Naive thymus-derived CD4-positive, alpha-beta T cell (primary cell): ENCODE measurements around the gene GKN2. TPM values are rescaled to one million over a fixed set of nuclear protein-coding genes. Genes with fewer than 3 reads are reported as not detected.

Experiments used
- ATAC-seq: fragments of 150-1000 bp; cut with Tn5 transposase; 2 replicates; pipeline ENCODE4 v1.10.0; 2021; ENCODE audit warnings: mild to moderate bottlenecking, moderate library complexity
- CTCF ChIA-PET: fragments of 350-600 bp; sonication (Branson Sonifier 250); formaldehyde crosslinking; loops from one replicate; lab custom pipeline; 2021; ENCODE audit warnings: antibody characterized with exemption; lab: Charles Lee
- POLR2A ChIA-PET: fragments of 350-600 bp; sonication (Branson Sonifier 250); formaldehyde crosslinking; loops from one replicate; lab custom pipeline; 2021; ENCODE audit warnings: antibody characterized with exemption, inconsistent platforms; lab: Charles Lee
- DNase-seq, 9 donors: peaks; one replicate each; pipeline versions ENCODE4 v3.0.0 to v3.0.0-alpha.2; 2020 to 2022; ENCODE audit warnings: mixed read lengths in 1 of 9
- H3K27ac ChIP-seq: one replicate; pipeline ENCODE4 v1.7.0; 2013; ENCODE audit warnings: mild to moderate bottlenecking, low read depth, low read length, moderate library complexity
- H3K27me3 ChIP-seq, 2 donors: one replicate each; pipeline ENCODE4 v1.7.0; 2013; ENCODE audit warnings: low read length in 2 of 2, mild to moderate bottlenecking in 2 of 2, moderate library complexity in 2 of 2; ENCODE audit not compliant: control insufficient read depth in 2 of 2, insufficient read depth in 2 of 2
- H3K36me3 ChIP-seq, 3 experiments: 1 replicate in 2 of 3; 2 replicates in 1 of 3; pipeline ENCODE4 v1.7.0; 2013; ENCODE audit warnings: low read length in 3 of 3, mild to moderate bottlenecking in 3 of 3, moderate library complexity in 1 of 3; ENCODE audit not compliant: insufficient read depth in 3 of 3, control insufficient read depth in 2 of 3
- H3K4me1 ChIP-seq, 2 donors: one replicate each; pipeline ENCODE4 v1.7.0; 2013; ENCODE audit warnings: low read length in 2 of 2, mild to moderate bottlenecking in 2 of 2, moderate library complexity in 1 of 2; ENCODE audit not compliant: control insufficient read depth in 2 of 2, insufficient read depth in 2 of 2
- H3K4me3 ChIP-seq: 2 replicates; pipeline ENCODE4 v1.7.0; 2013; ENCODE audit warnings: mild to moderate bottlenecking, low read length
- H3K9me3 ChIP-seq, 3 experiments: 1 replicate in 2 of 3; 2 replicates in 1 of 3; pipeline ENCODE4 v1.7.0; 2013; ENCODE audit warnings: low read length in 3 of 3; ENCODE audit not compliant: control insufficient read depth in 2 of 3
- H3K27ac Mint-ChIP-seq, 9 donors: one replicate each; pipeline ENCODE4 v1.8.0; 2020 to 2022; ENCODE audit warnings: mixed read lengths in 9 of 9, mild to moderate bottlenecking in 8 of 9, moderate library complexity in 5 of 9, inconsistent platforms in 2 of 9
- H3K27me3 Mint-ChIP-seq, 5 donors: one replicate each; pipeline ENCODE4 v1.8.0; 2021 to 2022; ENCODE audit warnings: mixed read lengths in 5 of 5, mild to moderate bottlenecking in 1 of 5
- H3K36me3 Mint-ChIP-seq, 5 donors: one replicate each; pipeline ENCODE4 v1.8.0; 2020 to 2022; ENCODE audit warnings: mixed read lengths in 5 of 5, mild to moderate bottlenecking in 3 of 5, inconsistent platforms in 1 of 5
- H3K4me1 Mint-ChIP-seq, 7 donors: one replicate each; pipeline ENCODE4 v1.8.0; 2020 to 2022; ENCODE audit warnings: mixed read lengths in 7 of 7, mild to moderate bottlenecking in 3 of 7, inconsistent platforms in 1 of 7
- H3K4me3 Mint-ChIP-seq, 10 donors: one replicate each; pipeline ENCODE4 v1.8.0; 2020 to 2022; ENCODE audit warnings: mild to moderate bottlenecking in 10 of 10, mixed read lengths in 10 of 10, moderate library complexity in 6 of 10, inconsistent platforms in 2 of 10
- H3K9me3 Mint-ChIP-seq, 11 donors: one replicate each; pipeline ENCODE4 v1.8.0; 2020 to 2022; ENCODE audit warnings: mixed read lengths in 11 of 11, mild to moderate bottlenecking in 4 of 11, inconsistent platforms in 1 of 11, moderate library complexity in 1 of 11
- intact Hi-C, 2 donors: fragments of 100-400 bp; cut with micrococcal nuclease; formaldehyde crosslinking; loops; one replicate each; pipeline ENCODE4 v1.15.1; 2023
- polyA plus RNA-seq, 2 donors: library from polyadenylated mRNA; unstranded; fragments of 300-500 nt; fragmentation: Illumina TruSeq; gene quantifications; one replicate each; pipeline ENCODE4 v1.2.3, GENCODE V29; 2021
- total RNA-seq, 6 experiments: library from RNA in 5 of 6; stranded (reverse) in 5 of 6; gene quantifications; 1 replicate in 5 of 6; 2 replicates in 1 of 6; pipeline ENCODE4 v1.2.3 and lab custom pipeline; 2021 to 2026

GKN2 gene
- total and polyA plus RNA-seq, 7 experiments from 2014 or later = not detected

- peaks cover 20 to 35% (median 25%) of the 10 kb centered on the region in 7 donors for H3K4me1 Mint-ChIP-seq
- intact Hi-C loops = no loop called here
- H3K27me3 Mint-ChIP-seq = no peaks in the 10 kb centered on the region
- DNase-seq = no peak
- POLR2A ChIA-PET = interaction anchor here (0.7 to 0.9 kb wide), 2 partner anchors 160 to 326 kb away, joined by 3 read pairs; no protein-coding TSS in a partner anchor
- CTCF ChIA-PET = interaction anchor here (0.7 to 2.0 kb wide), 4 partner anchors 24 to 424 kb away, joined by 3 to 4 read pairs (median 3); no protein-coding TSS in a partner anchor
- H3K27me3 ChIP-seq = no peaks in the 10 kb centered on the region
- no peak for ATAC-seq
- no peaks in the 10 kb centered on the region for H3K36me3 ChIP-seq
- H3K9me3 Mint-ChIP-seq = no peaks in the 10 kb centered on the region
- no peak overlapping the region for H3K27ac ChIP-seq
- H3K9me3 ChIP-seq = no peaks in the 10 kb centered on the region
- no peak overlapping the region for H3K4me3 Mint-ChIP-seq
- peaks cover 0 to 3% (median 0%) of the 10 kb centered on the region in 5 donors for H3K36me3 Mint-ChIP-seq
- H3K4me1 ChIP-seq = peaks cover 28 to 62% of the 10 kb centered on the region in 2 donors
- no peak overlapping the region for H3K27ac Mint-ChIP-seq
- H3K4me3 ChIP-seq = no peak overlapping the region
These were observed 40.6 kb downstream of the GKN2 start for GRCh38 chr2:68912111-68912510.

GRCh38 chr2:68911709-68912108 is 41.0 kb downstream of the GKN2 start:
- Mint-ChIP-seq H3K9me3 (no peaks in the 10 kb centered on the region), H3K36me3 (peaks cover 0 to 5% (median 0%) of the 10 kb centered on the region in 5 donors), H3K4me1 (peaks cover 22 to 37% (median 26%) of the 10 kb centered on the region in 7 donors), H3K27me3 (no peaks in the 10 kb centered on the region), H3K4me3 (no peak overlapping the region), H3K27ac (no peak overlapping the region)
- no peak for DNase-seq
- Histone ChIP-seq H3K4me3 (no peak overlapping the region), H3K9me3 (no peaks in the 10 kb centered on the region), H3K27ac (no peak overlapping the region), H3K27me3 (no peaks in the 10 kb centered on the region), H3K36me3 (no peaks in the 10 kb centered on the region), H3K4me1 (peaks cover 28 to 62% of the 10 kb centered on the region in 2 donors)
- no peak for ATAC-seq
- ChIA-PET POLR2A (interaction anchor here (0.7 to 0.9 kb wide), 2 partner anchors 160 to 326 kb away, joined by 3 read pairs; no protein-coding TSS in a partner anchor), CTCF (interaction anchor here (0.7 to 2.0 kb wide), 5 partner anchors 24 to 424 kb away, joined by 3 to 4 read pairs (median 3); no protein-coding TSS in a partner anchor)
- intact Hi-C loops = no loop called here

- POLR2A ChIA-PET = no interaction called here
- H3K4me1 ChIP-seq = peaks cover 28 to 62% of the 10 kb centered on the region in 2 donors
- CTCF ChIA-PET = interaction anchor here (0.7 to 2.0 kb wide), 4 partner anchors 25 to 171 kb away, joined by 3 to 4 read pairs (median 3); no protein-coding TSS in a partner anchor
These were observed 41.4 kb downstream of the GKN2 start for GRCh38 chr2:68911246-68911645.

GRCh38 chr2:68909793-68910674 is 42.7 kb downstream of the GKN2 start:
- ATAC-seq = peak; percentile 52
- POLR2A ChIA-PET = interaction anchor here (0.6 to 2.5 kb wide), 4 partner anchors 74 to 177 kb away, joined by 3 to 9 read pairs (median 4); no protein-coding TSS in a partner anchor
- no peaks in the 10 kb centered on the region for H3K27me3 Mint-ChIP-seq
- no peak overlapping the region for H3K4me3 Mint-ChIP-seq
- H3K9me3 Mint-ChIP-seq = peaks cover 0 to 4% (median 0%) of the 10 kb centered on the region in 11 donors
- intact Hi-C loops = loop anchor here (1.0 to 5.0 kb wide), 6 partner anchors 71 to 657 kb away; partner anchors contain the start of gene PPP3R1 (in 1 of the 2)
- no peaks in the 10 kb centered on the region for H3K36me3 ChIP-seq
- H3K27ac Mint-ChIP-seq = peak overlapping the region in 2 of 9 donors; percentile 33 to 80
- no peak overlapping the region for H3K4me3 ChIP-seq
- CTCF ChIA-PET = interaction anchor here (0.7 to 5.6 kb wide), 18 partner anchors 15 to 447 kb away, joined by 3 to 64 read pairs (median 4); partner anchors contain the start of gene FBXO48
- DNase-seq = peak; percentile 29 to 65 (median 59)
- peaks cover 28 to 62% of the 10 kb centered on the region in 2 donors for H3K4me1 ChIP-seq
- H3K27me3 ChIP-seq = no peaks in the 10 kb centered on the region
- H3K4me1 Mint-ChIP-seq = peaks cover 22 to 35% (median 26%) of the 10 kb centered on the region in 7 donors
- H3K27ac ChIP-seq = no peak overlapping the region
- H3K9me3 ChIP-seq = no peaks in the 10 kb centered on the region
- H3K36me3 Mint-ChIP-seq = peaks cover 0 to 6% (median 0%) of the 10 kb centered on the region in 5 donors

More at GRCh38 chr2:68911246-68911645, 41.4 kb downstream of the GKN2 start:
- H3K4me3 ChIP-seq = no peak overlapping the region
- intact Hi-C loops = no loop called here
- peaks cover 0 to 5% (median 0%) of the 10 kb centered on the region in 5 donors for H3K36me3 Mint-ChIP-seq
- no peak overlapping the region for H3K27ac Mint-ChIP-seq
- peaks cover 22 to 38% (median 26%) of the 10 kb centered on the region in 7 donors for H3K4me1 Mint-ChIP-seq
- no peaks in the 10 kb centered on the region for H3K27me3 ChIP-seq
- no peaks in the 10 kb centered on the region for H3K9me3 ChIP-seq
- DNase-seq (no peak), ATAC-seq (no peak)
- no peak overlapping the region for H3K4me3 Mint-ChIP-seq
- H3K27ac ChIP-seq = no peak overlapping the region
- no peaks in the 10 kb centered on the region for H3K36me3 ChIP-seq
- H3K9me3 Mint-ChIP-seq = no peaks in the 10 kb centered on the region
- H3K27me3 Mint-ChIP-seq = no peaks in the 10 kb centered on the region

GRCh38 chr2:68908392-68908970 is 44.2 kb downstream of the GKN2 start:
- CTCF ChIA-PET = interaction anchor here (0.6 to 5.6 kb wide), 22 partner anchors 17 to 445 kb away, joined by 3 to 64 read pairs (median 5); partner anchors contain the start of gene ARHGAP25
- H3K4me3 ChIP-seq = peak overlapping the region; percentile 7
- no peaks in the 10 kb centered on the region for H3K36me3 ChIP-seq
- H3K9me3 ChIP-seq = no peaks in the 10 kb centered on the region
- POLR2A ChIA-PET = interaction anchor here (0.6 to 2.5 kb wide), 19 partner anchors 10 to 441 kb away, joined by 3 to 13 read pairs (median 5); partner anchors contain the start of genes APLF, ARHGAP25 and FBXO48
- peak; percentile 96 for ATAC-seq
- peak overlapping the region in 9 of 10 donors; percentile 0 to 68 (median 58) for H3K4me3 Mint-ChIP-seq
- H3K27me3 Mint-ChIP-seq = peaks cover 0 to 3% (median 0%) of the 10 kb centered on the region in 5 donors
- peaks cover 0 to 4% (median 0%) of the 10 kb centered on the region in 11 donors for H3K9me3 Mint-ChIP-seq
- peak overlapping the region; percentile 58 to 89 (median 75) for H3K27ac Mint-ChIP-seq
- H3K27ac ChIP-seq = no peak overlapping the region
- H3K27me3 ChIP-seq = no peaks in the 10 kb centered on the region
- peak; percentile 33 to 88 (median 82) for DNase-seq
- H3K36me3 Mint-ChIP-seq = peaks cover 0 to 11% (median 0%) of the 10 kb centered on the region in 5 donors
- intact Hi-C loops = loop anchor here (1.0 to 5.0 kb wide), 12 partner anchors 17 to 751 kb away; partner anchors contain the start of genes APLF (in 1 of the 2), FBXO48 (in 1 of the 2), PNO1 (in 1 of the 2) and PPP3R1 (in 1 of the 2)
- H3K4me1 Mint-ChIP-seq = peaks cover 19 to 35% (median 26%) of the 10 kb centered on the region in 7 donors
- peaks cover 28 to 57% of the 10 kb centered on the region in 2 donors for H3K4me1 ChIP-seq
